ENCODE measurements around the gene LINC00237.

Gene LINC00237

GRCh38 chr20:21046413-21047070 is 59.6 kb downstream of the LINC00237 start:
- DNase-seq (ENCODE audit: low spot score) = no peak
